GM21447 (cell line): ENCODE measurements around the gene L3MBTL4.
"Not testable (repeated sequence)": the region's sequence is repeated elsewhere in the genome, so short reads cannot be mapped to it uniquely, and the experiment has no call there.

ENCODE experiments used
- ATAC-seq: cut with Tn5 transposase; IDR thresholded peaks from one replicate; pipeline ENCODE4 v1.9.1; 2021; ENCODE audit not compliant: unreplicated experiment

Gene L3MBTL4

GRCh38 chr18:6414723-6415417 lies at the start of gene L3MBTL4:
TSS of gene L3MBTL4 (minus strand) at chr18:6414911. CDS start at chr18:6311625, 103,286 bp downstream.
- ATAC-seq: peak; percentile 46

- no peak for ATAC-seq
Measured at GRCh38 chr18:6452194-6452593, 37.5 kb upstream of the L3MBTL4 start.

GRCh38 chr18:6449213-6449612 lies 34.5 kb upstream of the L3MBTL4 start:
- ATAC-seq: peak; percentile 90

- ATAC-seq: no peak
Measured at GRCh38 chr18:6444466-6445228, 29.9 kb upstream of the L3MBTL4 start.

- ATAC-seq: no peak
Measured at GRCh38 chr18:6441200-6441599, 26.5 kb upstream of the L3MBTL4 start.

- ATAC-seq: no peak
Measured at GRCh38 chr18:6437937-6438818, 23.5 kb upstream of the L3MBTL4 start.

- no peak for ATAC-seq
Measured at GRCh38 chr18:6435731-6436130, 21.0 kb upstream of the L3MBTL4 start.

- ATAC-seq: no peak
Measured at GRCh38 chr18:6434987-6435709, 20.4 kb upstream of the L3MBTL4 start.

GRCh38 chr18:6434481-6434880 lies 19.8 kb upstream of the L3MBTL4 start:
- ATAC-seq: no peak

- no peak for ATAC-seq
Measured at GRCh38 chr18:6431659-6432318, 17.1 kb upstream of the L3MBTL4 start.

- no peak for ATAC-seq
Measured at GRCh38 chr18:6428851-6429395, 14.2 kb upstream of the L3MBTL4 start.

GRCh38 chr18:6427286-6427685 lies 12.6 kb upstream of the L3MBTL4 start:
- no peak for ATAC-seq

- no peak for ATAC-seq
Measured at GRCh38 chr18:6423289-6423688, 8.6 kb upstream of the L3MBTL4 start.

GRCh38 chr18:6414118-6414722 lies 491 bp downstream of the L3MBTL4 start:
- ATAC-seq: peak; percentile 78

- no peak for ATAC-seq
Measured at GRCh38 chr18:6413579-6414117, 1.1 kb downstream of the L3MBTL4 start.

- no peak for ATAC-seq
Measured at GRCh38 chr18:6412933-6413472, 1.7 kb downstream of the L3MBTL4 start.

GRCh38 chr18:6411382-6411781 lies 3.3 kb downstream of the L3MBTL4 start:
- ATAC-seq: no peak

GRCh38 chr18:6409933-6410332 lies 4.8 kb downstream of the L3MBTL4 start:
- ATAC-seq: no peak

- ATAC-seq: not testable (repeated sequence)
Measured at GRCh38 chr18:6408543-6408942, 6.2 kb downstream of the L3MBTL4 start.
